Heart left ventricle (tissue), 16 donors: ENCODE measurements around the gene SLC25A18. TPM values are rescaled to one million over a fixed set of nuclear protein-coding genes. Genes with fewer than 3 reads are reported as not detected.

Experiments used
- ATAC-seq, 4 donors: fragments of 200-7000 bp; cut with Tn5 transposase; one replicate each; pipeline ENCODE4 v1.9.1; 2020 to 2022; ENCODE audit warnings: moderate library complexity in 4 of 4, mild to moderate bottlenecking in 3 of 4, moderate number of reproducible peaks in 1 of 4
- DNase-seq, 5 donors: peaks; one replicate each; pipeline ENCODE4 v3.0.0-alpha.2; 2020
- H3K27ac ChIP-seq, 12 donors: fragments of 200-600 bp; sonication (generic) in 4 of 12; one replicate each; pipeline versions ENCODE4 v1.5.0 to v1.8.0; 2016 to 2022; ENCODE audit warnings: mild to moderate bottlenecking in 2 of 12
- H3K27me3 ChIP-seq, 9 donors: fragments of 200-600 bp; sonication (generic) in 2 of 9; one replicate each; pipeline versions ENCODE4 v1.5.1 to v1.8.0; 2016 to 2022; ENCODE audit warnings: mild to moderate bottlenecking in 3 of 9
- H3K36me3 ChIP-seq, 9 donors: fragments of 200-600 bp; sonication (generic) in 2 of 9; one replicate each; pipeline versions ENCODE4 v1.5.0 to v1.8.0; 2018 to 2022; ENCODE audit warnings: mild to moderate bottlenecking in 2 of 9
- H3K4me1 ChIP-seq, 12 donors: fragments of 200-600 bp; sonication (generic) in 4 of 12; one replicate each; pipeline versions ENCODE4 v1.5.0 to v1.8.0; 2016 to 2022; ENCODE audit warnings: mild to moderate bottlenecking in 3 of 12
- H3K4me3 ChIP-seq, 12 donors: fragments of 200-600 bp; sonication (generic) in 4 of 12; one replicate each; pipeline versions ENCODE4 v1.5.0 to v1.8.0; 2017 to 2022; ENCODE audit warnings: mild to moderate bottlenecking in 9 of 12, moderate library complexity in 4 of 12
- H3K9me3 ChIP-seq, 12 donors: fragments of 200-600 bp; sonication (generic) in 4 of 12; one replicate each; pipeline versions ENCODE4 v1.5.0 to v1.8.0; 2016 to 2022; ENCODE audit warnings: mild to moderate bottlenecking in 1 of 12
- POLR2A ChIP-seq, 2 donors: fragments of 450-650 bp; IDR thresholded peaks; one replicate each; pipeline ENCODE4 v1.6.1; 2017; ENCODE audit warnings: antibody characterized with exemption in 2 of 2, mild to moderate bottlenecking in 2 of 2, moderate library complexity in 2 of 2
- WGBS, 4 donors: extraction: QIAGEN DNeasy Blood & Tissue Kit in 2 of 4; methylation state at CpG; one replicate each; pipeline versions ENCODE4 v1.1.5 to v1.1.7; 2013 to 2018; 5-methylcytosine and 5-hydroxymethylcytosine counted together
- intact Hi-C, 10 donors: fragments of 100-400 bp; cut with DNase I; formaldehyde crosslinking; loops; one replicate each; pipeline versions ENCODE4 v1.11.1 to v1.14.2; 2022
- polyA plus RNA-seq, 2 donors: library from polyadenylated mRNA; stranded (reverse); fragments of 200-250 nt; gene quantifications; one replicate each; pipeline ENCODE4 v1.2.3, GENCODE V29; 2013
- total RNA-seq, 9 donors: library from RNA; depleted of rRNA in 2 of 9; stranded (reverse); fragments of >200 nt in 2 of 9; fragmentation: NEBNext Ultra II Directional in 3 of 9; extraction: Animal tissue kit (Norgen Biotek cat#: 25700) in 3 of 9; gene quantifications; one replicate each; pipeline versions ENCODE4 v1.1.0 to v1.2.4, GENCODE V29; 2016 to 2023
- TF ChIP-seq, protein P1 (sequence below), 12 donors: fragments of 200-600 bp; sonication (generic) in 4 of 12; IDR thresholded peaks; one replicate each; pipeline versions ENCODE4 v1.5.0 to v1.8.0; 2018 to 2022; ENCODE audit warnings: antibody characterized with exemption in 12 of 12, mild to moderate bottlenecking in 5 of 12
- donor health status: ischemic (EF 13 %, LVEDD 7.1; RV severe dilation, severe dysfunction).
- donor health status: healthy with polysubstance abuse.
- donor health status: DM: no; HTN: yes; CAD: no.
- donor health status: DM: no; HTN: no; CAD: no.
- donor health status: ischemic (EF 25% LVEDD 6.9; RV normal size, moderate dysfunction).
- donor health status: ischemic (EF 25% LVEDD 5.7; RV mildly dilated, moderate dysfunction).
- donor health status: healthy.
- donor health status: DM: yes; HTN: yes; CAD: no.
- donor health status: ischemic (EF 35%, LVEDD 5.7; RV mildly dilated, moderate dysfunction).
- donor health status: nonischemic (EF 11% LVEDD 7.7; RV severe dilation, severe dysfunction).
- donor health status: DM: yes; HTN: yes; CAD: no.
- donor health status: PGD.
- donor health status: ischemic (EF 29% LVEDD 5.4; RV normal size, mild dysfunction).
- donor health status: nonischemic (EF 23%, LVEDD 6.1; RV moderate dilation, normal function).

Gene SLC25A18
- total and polyA plus RNA-seq, 11 donors: 0.27 to 10.2 (median 1.9) TPM

DNA sequence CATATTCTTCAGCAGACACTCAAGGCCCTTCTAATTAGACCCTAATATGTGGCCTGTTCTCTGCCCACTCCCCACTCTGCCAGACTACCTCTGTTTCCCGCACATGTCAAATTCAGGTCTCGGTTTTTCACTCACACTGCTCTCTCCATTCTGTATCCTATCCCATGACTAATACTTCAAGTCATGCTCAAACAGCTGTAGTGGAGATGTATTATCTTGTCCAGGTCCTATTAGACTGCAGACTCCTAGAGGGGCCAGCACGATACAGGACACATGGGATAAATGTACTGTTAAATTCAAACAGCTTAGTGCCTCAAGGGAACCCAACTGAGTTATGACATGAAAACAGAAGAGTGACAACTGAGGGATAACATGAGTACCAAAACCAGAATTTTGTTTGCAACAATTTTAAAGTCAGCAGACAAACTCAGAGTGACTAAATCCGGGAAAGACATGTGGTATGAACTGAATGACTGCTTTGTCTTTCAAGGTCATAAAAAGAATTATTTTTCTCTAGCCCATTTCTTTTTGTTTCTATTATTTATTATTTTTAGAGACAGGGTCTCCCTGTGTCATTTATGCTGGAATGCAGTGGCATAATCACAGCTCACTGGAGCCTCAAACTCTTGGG is 44.7 kb downstream of the SLC25A18 start:
- no peak overlapping the region for H3K4me3 ChIP-seq
- no peaks in the 10 kb centered on the region for H3K27me3 ChIP-seq
- peaks cover 0 to 97% (median 40%) of the 10 kb centered on the region in 9 donors for H3K36me3 ChIP-seq
- DNase-seq (no peak), ATAC-seq (peak in 1 of 4 donors; percentile 15)
- peak overlapping the region in 1 of 12 donors; percentile 78 for H3K27ac ChIP-seq
- H3K9me3 ChIP-seq: no peaks in the 10 kb centered on the region
- intact Hi-C loops: no loop called here
- TF ChIP-seq, protein P1, sequence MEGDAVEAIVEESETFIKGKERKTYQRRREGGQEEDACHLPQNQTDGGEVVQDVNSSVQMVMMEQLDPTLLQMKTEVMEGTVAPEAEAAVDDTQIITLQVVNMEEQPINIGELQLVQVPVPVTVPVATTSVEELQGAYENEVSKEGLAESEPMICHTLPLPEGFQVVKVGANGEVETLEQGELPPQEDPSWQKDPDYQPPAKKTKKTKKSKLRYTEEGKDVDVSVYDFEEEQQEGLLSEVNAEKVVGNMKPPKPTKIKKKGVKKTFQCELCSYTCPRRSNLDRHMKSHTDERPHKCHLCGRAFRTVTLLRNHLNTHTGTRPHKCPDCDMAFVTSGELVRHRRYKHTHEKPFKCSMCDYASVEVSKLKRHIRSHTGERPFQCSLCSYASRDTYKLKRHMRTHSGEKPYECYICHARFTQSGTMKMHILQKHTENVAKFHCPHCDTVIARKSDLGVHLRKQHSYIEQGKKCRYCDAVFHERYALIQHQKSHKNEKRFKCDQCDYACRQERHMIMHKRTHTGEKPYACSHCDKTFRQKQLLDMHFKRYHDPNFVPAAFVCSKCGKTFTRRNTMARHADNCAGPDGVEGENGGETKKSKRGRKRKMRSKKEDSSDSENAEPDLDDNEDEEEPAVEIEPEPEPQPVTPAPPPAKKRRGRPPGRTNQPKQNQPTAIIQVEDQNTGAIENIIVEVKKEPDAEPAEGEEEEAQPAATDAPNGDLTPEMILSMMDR (IDR thresholded peaks at IDR 0.05): no peak
- peaks cover 0 to 38% (median 20%) of the 10 kb centered on the region in 12 donors for H3K4me1 ChIP-seq
- WGBS, 4 donors: 88 to 94% (median 91%) methylated on average over 4 of the region's 4 CpGs

DNA sequence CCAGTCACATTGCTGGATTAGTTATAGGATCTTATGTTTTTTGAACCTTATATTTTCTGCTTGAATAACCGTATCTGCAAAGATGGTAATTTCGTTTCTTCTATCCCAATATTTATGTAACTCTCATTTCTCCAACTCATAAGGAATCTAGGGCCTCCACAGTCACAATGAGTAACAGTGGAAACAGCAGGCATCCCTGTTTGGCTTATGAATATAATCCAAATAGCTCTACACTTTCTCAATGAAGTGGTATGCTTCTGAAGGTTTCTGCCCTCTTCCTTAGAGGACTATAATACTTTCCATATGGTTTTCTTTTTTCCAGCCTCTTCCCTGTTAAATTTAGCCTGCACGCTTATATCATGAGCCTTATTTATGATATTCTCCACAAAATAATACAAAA is 48.8 kb downstream of the SLC25A18 start:
- ATAC-seq: no peak
- Histone ChIP-seq H3K9me3 (no peaks in the 10 kb centered on the region), H3K27ac (no peak overlapping the region), H3K4me3 (no peak overlapping the region), H3K36me3 (peaks cover 0 to 97% (median 70%) of the 10 kb centered on the region in 9 donors), H3K4me1 (peaks cover 0 to 29% (median 16%) of the 10 kb centered on the region in 12 donors), H3K27me3 (no peaks in the 10 kb centered on the region)
- no peak for DNase-seq
- intact Hi-C loops: no loop called here
- 56 to 96% (median 74%) methylated on average over 3 of the region's 3 CpGs for WGBS, 4 donors
- no peak for TF ChIP-seq POLR2A (IDR thresholded peaks at IDR 0.05)
- TF ChIP-seq, protein P1 (IDR thresholded peaks at IDR 0.05): no peak

DNA sequence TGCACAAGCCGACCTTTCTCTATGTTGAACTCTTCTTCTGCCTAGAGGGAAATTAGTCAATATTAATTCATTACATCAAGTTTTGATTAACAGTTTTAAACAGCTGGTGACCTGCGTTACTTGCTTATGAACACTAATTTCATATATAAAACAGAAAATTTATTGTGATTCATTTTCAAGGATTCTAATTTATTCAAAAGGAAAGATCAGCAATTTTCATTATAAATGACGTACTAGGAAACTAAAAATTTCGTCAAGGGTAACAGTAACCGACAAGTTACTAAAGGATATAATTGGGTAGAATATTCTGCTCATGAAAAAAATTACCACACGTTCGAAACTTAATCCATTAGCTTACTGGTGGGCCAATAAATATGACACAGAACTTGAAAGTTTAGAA is 50.0 kb downstream of the SLC25A18 start:
- H3K36me3 ChIP-seq: peaks cover 0 to 97% (median 74%) of the 10 kb centered on the region in 9 donors
- DNase-seq (no peak), ATAC-seq (no peak)
- peaks cover 0 to 21% (median 14%) of the 10 kb centered on the region in 12 donors for H3K4me1 ChIP-seq
- H3K4me3 ChIP-seq: no peak overlapping the region
- H3K27me3 ChIP-seq: no peaks in the 10 kb centered on the region
- no peak for TF ChIP-seq POLR2A (IDR thresholded peaks at IDR 0.05)
- intact Hi-C loops: no loop called here
- H3K27ac ChIP-seq: no peak overlapping the region
- 89 to 96% (median 94%) methylated on average over 7 of the region's 7 CpGs for WGBS, 4 donors
- H3K9me3 ChIP-seq: no peaks in the 10 kb centered on the region

DNA sequence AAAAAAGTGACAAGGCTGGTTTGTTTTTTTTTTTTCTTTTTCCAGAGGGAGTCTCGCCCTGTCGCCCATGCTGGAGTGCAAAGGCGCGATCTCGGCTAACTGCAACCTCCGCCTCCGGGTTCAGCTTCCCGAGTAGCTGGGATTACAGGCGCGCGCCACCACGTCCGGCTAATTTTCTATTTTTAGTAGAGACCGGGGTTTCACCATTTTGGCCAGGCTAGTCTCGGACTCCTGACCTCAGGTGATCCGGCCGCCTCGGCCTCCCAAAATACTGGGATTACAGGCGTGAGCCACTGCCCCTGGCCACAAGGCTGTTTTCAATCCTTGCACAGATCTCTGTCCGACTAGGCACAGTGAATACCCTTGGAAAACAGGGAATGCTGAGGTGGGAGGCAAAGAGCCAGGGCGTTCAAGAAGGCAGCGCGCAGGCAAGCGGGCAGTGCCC is 64.7 kb downstream of the SLC25A18 start:
- Histone ChIP-seq H3K27ac (peak overlapping the region in 11 of 12 donors; percentile 85 to 96 (median 92)), H3K4me1 (peaks cover 0 to 39% (median 21%) of the 10 kb centered on the region in 12 donors), H3K4me3 (peak overlapping the region; percentile 79 to 100 (median 93)), H3K27me3 (no peaks in the 10 kb centered on the region), H3K36me3 (peaks cover 0 to 26% (median 14%) of the 10 kb centered on the region in 9 donors), H3K9me3 (no peaks in the 10 kb centered on the region)
- DNase-seq (no peak), ATAC-seq (no peak)
- WGBS, 4 donors: 7 to 11% (median 8%) methylated on average over 22 to 24 of the region's 24 CpGs
- no peak for TF ChIP-seq POLR2A (IDR thresholded peaks at IDR 0.05)
- TF ChIP-seq, protein P1 (IDR thresholded peaks at IDR 0.05): no peak
- intact Hi-C loops: loop anchor here in 4 of 10 donors (1.0 to 10.0 kb wide), 4 partner anchors 10 to 63 kb away; partner anchors contain the start of genes BCL2L13 (in 1 of the 4) and SLC25A18 (in 1 of the 4)
